ENCODE data around the gene PLIN3.

GRCh38 chr19:4908781-4909155 lies 41.3 kb upstream of the PLIN3 start:
- TF ChIP-seq CTCF (conservative IDR thresholded peaks at IDR 0.05) (no peak), ZFX (IDR thresholded peaks at IDR 0.05) (no peak)

Measured in C4-2B (cell line).